Activated T-helper 9 cell treated with anti-CD3 and anti-CD28 coated beads, Interleukin-2, amount 50 U/mL, for 16 hours (primary cell): Measurements from ENCODE around the gene NLN.
"Not testable (repeated sequence)": the region's sequence is repeated elsewhere in the genome, so short reads cannot be mapped to it uniquely, and the experiment has no call there.

Experiments used
- DNase-seq: peaks from one replicate; pipeline ENCODE4 v3.0.0-alpha.2; 2020; ENCODE audit warnings: low read depth

The NLN gene

GRCh38 chr5:65772963-65773362, 51.0 kb downstream of the NLN start:
- not testable (repeated sequence) for DNase-seq

GRCh38 chr5:65774346-65774745, 52.3 kb downstream of the NLN start:
- DNase-seq, result no peak

- DNase-seq, result no peak
Observed at GRCh38 chr5:65775476-65775875, 53.5 kb downstream of the NLN start.

- DNase-seq, result no peak
Observed at GRCh38 chr5:65776441-65777141, 54.6 kb downstream of the NLN start.

GRCh38 chr5:65778126-65778525, 56.1 kb downstream of the NLN start:
- DNase-seq, result no peak

GRCh38 chr5:65779643-65780042, 57.6 kb downstream of the NLN start:
- DNase-seq, result no peak

- not testable (repeated sequence) for DNase-seq
Observed at GRCh38 chr5:65788296-65788695, 66.3 kb downstream of the NLN start.

GRCh38 chr5:65790371-65791163, 68.6 kb downstream of the NLN start:
- DNase-seq, result no peak

- no peak for DNase-seq
Observed at GRCh38 chr5:65791712-65792673, 70.0 kb downstream of the NLN start.

GRCh38 chr5:65796269-65796668, 74.3 kb downstream of the NLN start:
- no peak for DNase-seq

- DNase-seq, result no peak
Observed at GRCh38 chr5:65796751-65797316, 74.8 kb downstream of the NLN start.

- DNase-seq, result no peak
Observed at GRCh38 chr5:65797481-65797880, 75.5 kb downstream of the NLN start.

- DNase-seq, result no peak
Observed at GRCh38 chr5:65799857-65800256, 77.9 kb downstream of the NLN start.

- DNase-seq, result no peak
Observed at GRCh38 chr5:65800775-65801174, 78.8 kb downstream of the NLN start.

GRCh38 chr5:65801352-65801783, 79.4 kb downstream of the NLN start:
- no peak for DNase-seq

- no peak for DNase-seq
Observed at GRCh38 chr5:65802080-65802479, 80.1 kb downstream of the NLN start.

- no peak for DNase-seq
Observed at GRCh38 chr5:65802820-65803219, 80.8 kb downstream of the NLN start.

- DNase-seq, result no peak
Observed at GRCh38 chr5:65803699-65804391, 81.8 kb downstream of the NLN start.

- DNase-seq, result no peak
Observed at GRCh38 chr5:65805089-65805488, 83.1 kb downstream of the NLN start.

GRCh38 chr5:65807494-65807893, 85.5 kb downstream of the NLN start:
- not testable (repeated sequence) for DNase-seq

- DNase-seq, result no peak
Observed at GRCh38 chr5:65808251-65808741, 86.3 kb downstream of the NLN start.
